HG02840 (cell line): ENCODE results near the gene RASSF7.
"Not testable (repeated sequence)": the region's sequence is repeated elsewhere in the genome, so short reads cannot be mapped to it uniquely, and the experiment has no call there.

ENCODE experiments used
- ATAC-seq: cut with Tn5 transposase; IDR thresholded peaks from one replicate; pipeline ENCODE4 v1.9.1; 2021; ENCODE audit warnings: mild to moderate bottlenecking, moderate library complexity, moderate number of reproducible peaks; ENCODE audit not compliant: unreplicated experiment, low FRiP score

The RASSF7 gene, protein sequence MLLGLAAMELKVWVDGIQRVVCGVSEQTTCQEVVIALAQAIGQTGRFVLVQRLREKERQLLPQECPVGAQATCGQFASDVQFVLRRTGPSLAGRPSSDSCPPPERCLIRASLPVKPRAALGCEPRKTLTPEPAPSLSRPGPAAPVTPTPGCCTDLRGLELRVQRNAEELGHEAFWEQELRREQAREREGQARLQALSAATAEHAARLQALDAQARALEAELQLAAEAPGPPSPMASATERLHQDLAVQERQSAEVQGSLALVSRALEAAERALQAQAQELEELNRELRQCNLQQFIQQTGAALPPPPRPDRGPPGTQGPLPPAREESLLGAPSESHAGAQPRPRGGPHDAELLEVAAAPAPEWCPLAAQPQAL

DNA sequence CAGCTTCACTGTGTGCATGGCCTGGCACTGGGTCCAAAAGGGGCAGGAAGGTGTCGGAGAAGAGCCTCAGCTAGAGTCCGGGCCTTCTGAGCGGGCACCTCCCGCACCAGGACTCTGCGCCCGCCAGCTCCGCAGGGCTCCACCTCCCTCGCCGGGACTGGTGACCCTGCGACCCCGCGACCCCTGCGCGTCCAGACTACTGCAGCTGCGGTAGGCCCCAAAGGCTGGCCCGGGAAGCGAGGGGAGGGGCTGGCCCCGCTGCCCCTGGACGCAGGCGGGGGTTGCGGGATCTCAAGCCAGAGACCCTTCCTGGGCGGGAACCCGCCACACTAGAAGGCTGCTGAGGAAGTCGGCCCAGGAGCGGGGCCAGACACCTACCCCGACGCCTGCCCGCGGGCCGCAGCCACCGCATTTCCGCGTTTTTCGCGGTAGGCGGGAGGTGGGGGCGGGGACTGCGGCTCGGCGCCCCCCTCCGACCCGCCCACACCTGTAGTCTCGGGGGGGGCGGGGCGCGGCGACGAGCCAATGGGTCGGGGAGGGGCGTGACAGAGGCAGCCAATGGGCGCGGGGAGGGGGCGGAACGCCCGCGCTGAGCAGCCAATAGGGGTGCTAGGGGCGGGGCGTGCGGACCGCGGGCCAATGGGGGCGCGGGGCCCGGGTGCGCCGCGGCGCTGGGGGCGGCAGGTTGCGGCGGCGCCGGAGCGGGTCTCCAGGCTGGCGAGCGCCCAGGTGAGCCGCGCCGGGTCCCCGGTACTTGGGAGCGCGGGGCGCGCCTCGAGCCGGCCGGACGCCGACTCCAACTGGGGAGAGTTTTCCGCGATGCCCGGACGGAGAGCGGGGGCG is at the start of gene RASSF7, which contains the start of gene LMNTD2:
TSS of gene RASSF7 (plus strand) at position 666 of the 843 bp plus-strand sequence. CDS start 799 bp downstream, outside the sequence.
TSS of gene LMNTD2 (minus strand) at position 434 of the 843 bp plus-strand sequence. CDS start at position 412, 22 bp downstream.
- peak; percentile 66 for ATAC-seq

DNA sequence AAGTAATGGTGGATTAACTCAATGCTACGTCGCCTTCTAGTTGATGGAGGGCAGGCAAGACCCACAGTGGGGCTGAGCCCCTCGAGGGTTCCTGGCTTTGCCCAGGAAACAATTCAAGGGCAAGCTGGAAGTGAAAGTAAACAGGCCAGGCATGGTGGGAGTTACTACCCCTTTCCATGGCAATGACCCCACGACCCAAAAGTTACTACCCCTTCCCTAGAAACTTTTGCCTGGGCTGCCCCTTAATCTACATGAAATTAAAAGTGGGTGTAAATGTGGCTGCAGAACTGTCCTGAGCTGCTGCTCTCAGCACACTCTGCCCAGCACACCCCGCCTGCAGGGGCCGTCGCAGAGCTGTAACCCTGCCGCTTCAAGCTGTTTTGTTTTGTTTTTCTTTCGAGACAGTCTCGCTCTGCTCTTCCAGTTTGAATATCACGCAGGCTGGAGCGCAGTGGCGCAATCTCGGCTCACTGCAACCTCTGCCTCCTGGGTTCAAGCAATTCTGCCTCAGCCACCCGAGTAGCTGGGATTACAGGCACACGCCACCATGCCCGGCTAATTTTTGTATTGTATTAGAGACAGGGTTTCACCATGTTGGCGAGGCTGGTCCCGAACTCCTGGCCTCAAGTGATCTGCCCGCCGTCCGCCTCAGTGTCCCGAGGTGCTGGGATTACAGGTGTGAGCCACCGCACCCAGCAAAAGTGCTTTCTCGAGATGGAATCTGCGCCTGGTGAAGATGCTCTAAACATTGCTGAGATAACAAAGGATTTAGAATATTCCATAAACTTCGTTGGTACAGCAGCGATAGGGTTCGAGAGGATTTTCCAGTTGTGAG is 47.8 kb upstream of the RASSF7 start:
- no peak for ATAC-seq

DNA sequence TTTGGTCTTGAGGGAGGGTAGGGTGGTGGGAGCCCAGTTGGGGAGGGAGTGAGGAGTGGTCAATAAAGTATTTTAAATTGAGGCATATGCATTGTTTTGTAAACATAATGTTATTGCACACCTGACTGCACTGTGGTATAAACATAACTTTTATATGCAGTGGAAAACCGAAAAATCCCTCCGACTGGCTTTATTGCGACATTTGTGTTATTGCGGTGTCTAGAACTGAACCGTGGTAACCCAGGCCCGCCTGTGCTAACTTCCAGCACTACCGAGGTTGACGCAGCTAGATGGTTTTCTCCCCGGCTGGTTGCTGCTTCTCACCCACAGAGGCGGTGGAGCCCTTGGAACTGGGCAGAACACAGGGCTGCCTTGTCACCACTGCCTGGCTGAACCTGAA is 46.2 kb upstream of the RASSF7 start:
- ATAC-seq: no peak

DNA sequence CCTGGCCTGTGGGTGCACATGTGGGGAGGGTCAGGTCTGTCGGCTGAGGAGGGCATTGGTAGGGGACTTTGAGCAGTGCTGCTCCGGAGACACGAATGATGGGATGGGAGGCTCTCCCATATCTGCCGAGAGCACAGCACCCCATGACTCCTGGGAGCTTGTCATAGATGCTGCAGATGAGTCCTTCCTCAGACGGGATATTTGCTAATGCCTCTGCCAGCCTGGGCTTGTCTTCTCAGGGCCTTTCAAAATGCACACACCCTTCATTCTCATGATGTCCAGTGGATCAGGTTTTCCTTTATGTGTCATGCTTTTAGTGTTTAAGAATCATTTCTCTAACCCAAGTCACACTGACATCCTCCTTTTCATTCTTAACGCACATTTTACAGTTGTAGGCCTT is 45.6 kb upstream of the RASSF7 start:
- no peak for ATAC-seq

DNA sequence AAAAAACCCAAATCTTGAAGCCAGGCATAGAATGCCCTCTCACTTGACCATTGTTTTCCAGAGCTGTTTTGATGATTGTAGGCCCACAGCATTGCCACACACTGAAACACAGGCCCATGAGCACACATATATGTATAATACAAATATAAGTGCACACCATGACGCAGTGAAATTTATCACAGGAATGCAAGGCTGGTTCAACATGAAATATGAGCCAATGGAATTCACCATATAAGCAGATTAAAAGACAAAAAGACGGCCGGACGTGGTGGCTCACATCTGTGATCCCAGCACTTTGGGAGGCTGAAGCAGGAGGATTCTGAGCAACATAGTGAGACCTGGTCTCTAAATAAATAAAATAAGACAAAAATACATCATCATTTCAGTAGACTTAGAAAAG is 44.4 kb upstream of the RASSF7 start:
- no peak for ATAC-seq

DNA sequence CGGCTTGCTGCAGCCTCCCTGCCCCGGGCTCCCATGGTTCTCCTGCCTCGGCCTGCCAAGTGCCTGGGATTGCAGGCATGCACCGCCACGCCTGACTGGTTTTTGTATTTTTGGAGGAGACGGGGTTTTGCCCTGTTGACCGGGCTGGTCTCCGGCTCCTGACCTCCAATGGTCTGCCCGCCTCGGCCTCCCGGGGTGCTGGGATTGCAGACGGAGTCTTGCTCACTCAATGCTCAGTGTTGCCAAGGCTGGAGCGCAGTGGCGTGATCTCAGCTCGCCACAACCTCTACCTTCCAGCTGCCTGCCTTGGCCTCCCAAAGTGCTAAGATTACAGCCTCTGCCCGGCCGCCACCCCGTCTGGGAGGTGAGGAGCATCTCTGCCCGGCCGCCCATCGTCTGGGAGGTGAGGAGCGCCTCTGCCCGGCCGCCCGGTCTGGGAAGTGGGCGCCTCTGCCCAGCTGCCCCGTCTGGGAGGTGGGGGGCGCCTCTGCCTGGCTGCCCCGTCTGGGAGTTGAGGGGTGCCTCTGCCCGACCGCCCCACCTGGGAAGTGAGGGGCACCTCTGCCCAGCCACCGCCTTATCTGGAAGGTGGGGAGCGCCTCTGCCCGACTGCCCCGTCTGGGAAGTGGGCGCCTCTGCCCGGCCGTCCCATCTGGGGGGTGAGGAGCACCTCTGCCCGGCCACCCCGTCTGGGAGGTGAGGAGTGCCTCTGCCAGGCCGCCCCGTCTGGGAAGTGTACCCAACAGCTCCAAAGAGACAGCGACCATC is 43.7 kb upstream of the RASSF7 start:
- ATAC-seq: not testable (repeated sequence)

DNA sequence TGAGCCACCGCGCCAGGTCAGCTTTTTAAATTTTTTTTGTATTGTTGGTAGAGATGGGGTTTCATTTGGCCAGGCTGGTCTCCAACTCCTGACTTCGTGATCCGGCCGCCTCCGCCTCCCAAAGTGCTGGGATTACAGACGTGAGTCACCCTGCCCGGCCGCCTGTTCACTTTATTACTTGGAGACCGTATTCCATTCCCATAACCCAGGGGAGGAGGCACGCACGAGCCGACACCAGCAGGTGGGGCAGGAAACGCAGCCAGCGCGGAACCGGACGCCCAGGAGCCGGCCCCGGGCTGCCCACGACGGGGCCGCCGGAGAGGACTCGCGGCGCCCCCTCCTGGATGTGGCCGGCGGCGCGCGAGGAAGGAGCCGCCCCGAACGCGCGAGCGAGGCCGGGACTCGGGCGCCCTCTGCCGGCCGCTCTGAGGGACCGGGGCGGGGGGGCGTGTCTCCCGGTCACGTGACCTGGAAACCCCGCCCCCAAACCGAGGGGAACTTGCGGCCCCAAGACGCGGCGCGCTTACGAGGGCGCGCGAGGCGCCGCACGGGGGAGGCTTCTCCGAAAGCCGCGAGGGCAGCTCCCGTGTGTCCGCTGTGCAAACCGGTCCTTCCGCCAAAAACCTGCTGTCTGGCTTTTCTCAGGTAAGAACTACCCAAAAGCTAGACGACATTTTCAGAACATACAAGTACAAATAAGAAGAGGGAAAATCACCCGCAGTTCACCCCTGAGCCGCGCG is 42.1 kb upstream of the RASSF7 start:
- peak; percentile 81 for ATAC-seq

DNA sequence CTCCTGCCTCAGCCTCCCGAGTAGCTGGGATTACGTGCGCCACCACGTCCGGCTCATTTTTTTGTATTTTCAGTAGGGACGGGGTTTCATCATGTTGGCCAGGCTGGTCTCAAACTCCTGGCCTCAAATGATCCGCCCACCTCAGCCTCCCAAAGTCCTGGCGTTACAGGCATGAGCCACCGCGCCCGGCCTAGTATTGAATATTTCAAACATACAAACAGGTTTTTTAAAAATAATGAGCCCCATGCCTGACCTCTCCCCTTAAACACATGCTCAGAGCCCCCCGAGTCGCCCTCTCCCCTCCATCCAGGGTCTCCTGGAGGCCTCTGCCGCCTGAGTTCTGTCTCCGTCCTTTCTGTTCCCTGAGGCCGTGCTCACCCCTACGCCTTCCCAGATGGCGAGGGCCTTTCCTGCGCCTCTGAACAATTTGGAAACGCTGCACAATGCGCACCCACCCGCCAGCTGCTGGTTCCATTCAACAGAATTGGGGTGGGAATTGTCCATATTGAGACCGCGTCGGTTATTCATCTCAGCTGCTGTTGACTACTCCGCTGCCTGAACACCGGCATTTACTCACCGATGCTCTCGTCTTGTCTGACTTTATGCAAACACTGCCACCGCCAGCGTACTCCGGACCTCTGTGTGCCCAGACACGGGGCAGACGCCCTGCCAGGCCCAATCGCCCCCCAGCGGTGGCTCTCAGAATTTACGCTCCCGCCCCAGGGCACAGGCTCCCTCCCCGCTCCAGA is 40.2 kb upstream of the RASSF7 start:
- no peak for ATAC-seq

DNA sequence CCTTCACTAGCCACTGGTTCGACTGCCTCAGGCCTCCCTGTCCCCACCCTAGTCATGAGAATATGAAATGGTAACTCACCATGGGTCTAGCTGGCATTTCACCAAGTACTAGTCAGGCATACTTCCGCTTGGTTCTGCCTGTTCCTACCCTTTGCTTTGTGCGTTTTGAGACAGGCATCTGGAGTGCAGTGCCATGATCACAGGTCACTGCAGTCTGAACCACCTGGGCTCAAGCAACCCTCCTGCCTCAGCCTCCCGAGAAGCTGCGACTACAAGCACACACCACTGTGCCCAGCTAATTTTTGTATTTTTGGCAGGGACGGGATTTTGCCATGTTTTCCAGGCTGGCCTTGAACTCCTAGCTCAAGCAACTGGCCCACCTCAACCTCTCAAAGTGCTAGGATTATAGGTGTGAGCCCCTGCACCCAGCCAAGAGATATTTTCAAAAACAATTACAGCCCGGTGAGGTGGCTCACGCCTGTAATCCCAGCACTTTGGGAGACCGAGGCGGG is 39.5 kb upstream of the RASSF7 start:
- ATAC-seq: no peak

DNA sequence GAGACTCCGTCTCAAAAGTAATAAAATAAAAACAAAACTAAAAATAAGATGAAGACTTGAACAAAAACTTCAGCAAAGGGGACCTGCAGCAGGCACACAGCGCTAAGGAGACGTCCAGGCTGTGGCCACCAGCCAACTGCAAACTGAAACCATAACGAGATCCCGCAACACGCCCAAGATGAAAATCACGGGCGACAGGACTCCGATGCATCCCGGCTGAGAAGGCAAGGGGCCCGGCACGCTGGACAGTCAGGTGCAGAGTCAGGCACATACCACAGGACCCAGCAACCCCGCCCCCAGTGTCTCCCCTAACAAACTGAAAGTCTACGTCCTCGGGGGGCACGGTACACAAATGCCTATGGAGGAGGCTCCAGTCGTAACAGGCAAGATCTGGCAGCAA is 34.6 kb upstream of the RASSF7 start:
- ATAC-seq: no peak

DNA sequence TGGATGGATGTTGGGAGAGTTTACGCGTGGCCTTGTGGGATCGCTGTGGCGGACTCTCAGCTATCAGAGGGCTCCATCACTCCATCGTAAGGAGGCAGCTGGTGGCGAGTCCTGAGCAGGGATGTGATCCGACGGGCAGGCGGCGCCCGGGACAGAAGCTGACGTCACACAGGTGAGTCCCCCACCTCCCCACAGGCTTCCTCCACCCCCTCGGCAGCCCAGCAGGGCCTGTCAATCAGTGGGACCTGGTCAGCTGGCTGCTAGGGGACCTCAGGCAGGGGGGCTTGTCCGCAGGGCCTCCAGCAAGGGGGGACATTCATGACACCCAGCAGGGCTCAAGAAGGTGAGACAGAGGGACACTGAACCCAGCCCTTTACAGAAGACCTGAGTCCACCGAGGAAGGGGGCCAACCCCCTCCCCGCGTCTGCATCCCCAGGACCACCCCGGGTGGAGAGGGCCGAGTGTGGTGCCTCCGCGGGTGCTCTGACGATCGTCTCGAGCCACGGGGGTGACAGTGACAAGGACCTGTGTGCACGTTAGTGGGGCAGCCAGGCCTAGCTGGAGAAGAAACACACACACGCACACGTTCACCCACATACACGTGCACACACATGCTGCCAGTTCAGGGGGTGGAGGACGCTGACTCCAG is 32.5 kb upstream of the RASSF7 start:
- ATAC-seq: no peak

DNA sequence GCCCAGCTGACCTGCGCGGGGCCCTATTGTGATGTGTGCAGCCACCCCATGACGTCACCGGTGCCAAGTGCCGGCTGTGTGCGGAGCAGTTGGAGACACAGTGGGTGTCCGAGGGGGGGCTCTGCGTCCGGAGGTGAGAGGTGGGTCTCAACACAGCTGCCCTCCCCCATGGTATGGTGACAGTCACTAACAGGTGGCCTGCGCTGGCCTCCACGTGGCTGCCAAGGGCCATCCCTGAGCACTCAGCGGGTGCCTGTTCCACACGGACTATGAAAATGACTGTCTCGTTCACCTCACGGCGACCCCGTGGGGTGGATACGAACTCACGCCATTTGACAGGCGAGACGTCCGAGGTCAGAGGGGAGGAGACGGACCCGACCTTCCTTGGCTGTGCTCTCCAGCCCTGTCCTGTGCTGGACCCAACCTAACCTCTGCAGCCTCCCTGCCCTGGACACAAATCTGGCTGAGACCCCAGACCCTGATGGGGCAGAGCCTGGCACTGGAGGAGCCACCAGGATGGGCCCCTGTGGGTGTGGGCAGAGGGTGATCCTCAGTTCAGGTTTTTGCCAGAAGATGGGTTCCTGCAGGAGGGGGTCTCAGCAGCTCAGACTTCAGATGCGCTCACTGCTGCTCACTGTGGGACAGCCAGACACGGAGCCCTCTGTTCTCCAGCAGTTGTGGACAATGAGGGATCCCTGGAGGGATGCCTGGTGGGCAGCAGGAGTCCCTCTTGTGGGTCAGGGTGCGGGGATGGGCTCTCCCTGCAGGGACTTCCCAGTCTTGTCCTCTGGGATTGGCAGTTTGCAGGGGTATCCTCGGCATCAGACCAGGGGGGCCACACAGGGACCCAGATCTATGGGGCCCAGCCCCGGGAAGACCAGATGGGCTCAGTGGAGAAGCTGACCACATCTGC is 31.7 kb upstream of the RASSF7 start:
- ATAC-seq: no peak

DNA sequence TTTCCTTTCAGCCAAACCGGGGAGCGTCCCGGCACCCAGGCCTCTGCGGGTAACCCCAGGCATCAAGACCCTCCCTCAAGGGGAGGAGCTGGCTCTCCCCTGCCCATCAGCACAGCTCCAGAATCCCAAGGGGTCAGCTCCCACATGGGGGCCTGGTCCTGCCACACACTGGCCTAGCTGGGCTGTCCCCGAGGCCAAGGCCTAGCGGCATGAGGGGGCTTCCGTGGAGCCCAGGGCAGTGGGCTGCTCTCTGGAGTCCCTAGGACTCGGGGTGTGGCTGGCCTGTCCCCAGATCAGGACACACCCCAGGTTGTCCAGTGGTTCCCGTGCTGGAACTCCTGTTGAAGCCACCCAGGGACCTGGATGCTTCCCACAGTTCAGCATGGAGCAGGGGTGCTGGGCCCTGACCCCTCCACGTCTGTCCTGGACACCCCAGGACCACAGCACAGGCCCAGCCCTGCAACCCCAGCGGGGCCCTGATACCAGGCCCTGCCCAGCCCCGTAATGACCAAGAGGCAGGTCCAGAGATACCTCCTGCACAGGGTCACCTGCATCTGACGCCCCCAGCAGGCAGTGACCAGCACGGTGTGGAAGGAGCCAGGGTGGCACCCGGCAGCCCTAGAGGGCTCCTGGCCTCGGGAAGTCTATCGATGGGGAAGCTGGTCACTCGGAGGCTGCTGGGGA is 30.9 kb upstream of the RASSF7 start:
- no peak for ATAC-seq

DNA sequence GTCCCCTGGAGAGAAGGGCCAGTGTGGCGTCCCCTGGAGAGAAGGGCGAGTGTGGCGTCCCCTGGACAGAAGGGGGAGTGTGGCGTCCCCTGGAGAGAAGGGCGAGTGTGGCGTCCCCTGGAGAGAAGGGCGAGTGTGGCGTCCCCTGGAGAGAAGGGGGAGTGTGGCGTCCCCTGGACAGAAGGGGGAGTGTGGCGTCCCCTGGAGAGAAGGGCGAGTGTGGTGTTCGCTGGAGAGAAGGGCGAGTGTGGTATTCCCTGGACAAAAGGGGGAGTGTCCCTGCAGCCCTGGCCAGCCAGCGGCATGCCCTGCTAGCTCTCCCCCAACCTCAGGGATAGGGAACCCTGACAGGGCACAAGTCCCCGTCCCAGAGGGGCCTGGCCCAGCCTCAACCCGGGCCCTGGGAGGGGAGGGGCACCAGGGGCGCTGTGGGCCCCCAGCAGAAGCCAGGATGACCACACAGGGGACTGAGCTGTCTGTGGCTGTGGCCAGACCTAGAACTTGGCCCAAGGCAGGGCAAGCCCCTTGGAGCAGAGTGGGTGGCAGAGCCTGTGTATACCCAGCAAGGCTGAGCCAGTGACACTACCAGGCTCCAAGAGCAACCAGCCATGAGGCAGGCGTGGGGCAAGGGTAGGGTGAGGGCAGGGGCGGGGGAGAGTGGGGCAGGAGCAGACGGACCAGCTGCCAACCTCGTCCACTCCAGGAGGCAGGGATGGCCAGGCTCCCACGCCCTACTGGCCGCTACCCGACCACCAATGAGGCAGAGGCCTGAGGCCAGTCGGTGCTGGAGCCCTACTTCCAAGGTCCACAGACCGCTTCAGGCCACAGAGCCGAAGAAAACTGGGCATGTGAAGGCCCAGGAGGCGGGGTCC is 29.6 kb upstream of the RASSF7 start:
- no peak for ATAC-seq

DNA sequence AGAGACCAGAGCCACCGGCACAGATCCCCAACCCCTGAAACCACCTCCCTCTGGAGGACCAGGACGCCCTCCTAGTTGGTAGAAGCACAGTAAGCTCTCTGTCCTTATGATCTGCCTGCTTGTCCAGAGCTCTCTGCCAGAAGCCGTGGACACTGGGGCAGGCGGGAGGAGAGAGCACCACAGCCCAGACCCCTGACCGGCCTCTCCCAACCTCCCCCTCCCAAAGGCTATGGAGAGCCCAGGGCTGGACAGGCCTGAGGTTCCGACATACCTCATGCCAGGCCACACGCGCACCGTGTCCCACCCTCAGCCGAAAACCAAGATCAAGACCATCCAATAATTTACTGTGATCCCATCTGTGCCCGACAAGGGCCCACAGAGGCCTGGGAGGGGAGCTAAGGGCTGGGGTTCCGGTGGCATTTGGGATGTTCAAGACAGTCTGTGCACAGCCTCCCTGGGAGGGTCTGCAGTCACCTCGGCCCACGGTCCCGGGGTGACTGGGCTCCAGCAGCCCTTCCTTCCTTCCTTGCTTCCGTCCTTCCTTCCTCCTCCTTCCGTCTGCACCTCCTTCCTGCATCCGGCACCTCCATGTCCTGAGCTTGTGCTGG is 28.7 kb upstream of the RASSF7 start:
- no peak for ATAC-seq
